SK-N-SH treated with all-trans-retinoic acid at 6 μM for 48 hours (cell line): Measurements from ENCODE around the gene LDLRAD2.

Source experiments
- BACH2 ChIP-seq: fragments of 250-450 bp; sonication (Bioruptor Pico); IDR thresholded peaks from 2 replicates; pipeline ENCODE4 v1.9.0; 2021; ENCODE audit warnings: mild to moderate bottlenecking, borderline replicate concordance
- CREB5 ChIP-seq: fragments of 250-450 bp; sonication (Bioruptor Pico); IDR thresholded peaks from 2 replicates; pipeline ENCODE4 v1.5.1; 2020; ENCODE audit warnings: low read depth, mild to moderate bottlenecking, moderate library complexity
- CSDC2 ChIP-seq: fragments of 250-450 bp; sonication (Bioruptor Pico); IDR thresholded peaks from 2 replicates; pipeline ENCODE4 v1.5.0; 2020; ENCODE audit warnings: mild to moderate bottlenecking, moderate library complexity
- ESRRG ChIP-seq: fragments of 250-450 bp; sonication (Bioruptor Pico); IDR thresholded peaks from 2 replicates; pipeline ENCODE4 v1.6.1; 2021; ENCODE audit warnings: mild to moderate bottlenecking
- ISL1 ChIP-seq: fragments of 250-450 bp; sonication (Bioruptor Pico); IDR thresholded peaks from 2 replicates; pipeline ENCODE4 v2.1.2; 2022; ENCODE audit warnings: mild to moderate bottlenecking, moderate library complexity
- PATZ1 ChIP-seq: fragments of 250-450 bp; sonication (Bioruptor Pico); IDR thresholded peaks from 2 replicates; pipeline ENCODE4 v1.8.0; 2020; ENCODE audit warnings: mild to moderate bottlenecking, moderate library complexity, borderline replicate concordance
- TOX ChIP-seq: fragments of 250-450 bp; sonication (Bioruptor Pico); IDR thresholded peaks from 2 replicates; pipeline ENCODE4 v1.8.0; 2021; ENCODE audit warnings: mild to moderate bottlenecking, moderate library complexity, borderline replicate concordance
- ZC3H10 ChIP-seq: fragments of 250-450 bp; sonication (Bioruptor Pico); IDR thresholded peaks from 2 replicates; pipeline ENCODE4 v1.5.1; 2021; ENCODE audit warnings: mild to moderate bottlenecking, moderate library complexity
- ZFP30 ChIP-seq: fragments of 450-650 bp; formaldehyde crosslinking; IDR thresholded peaks from 2 replicates; pipeline ENCODE4 v1.5.0; 2022; ENCODE audit warnings: mild to moderate bottlenecking, moderate library complexity
- ZNF70 ChIP-seq: fragments of 450-650 bp; formaldehyde crosslinking; IDR thresholded peaks from 2 replicates; pipeline ENCODE4 v1.5.0; 2020; ENCODE audit warnings: mild to moderate bottlenecking, moderate library complexity

DNA sequence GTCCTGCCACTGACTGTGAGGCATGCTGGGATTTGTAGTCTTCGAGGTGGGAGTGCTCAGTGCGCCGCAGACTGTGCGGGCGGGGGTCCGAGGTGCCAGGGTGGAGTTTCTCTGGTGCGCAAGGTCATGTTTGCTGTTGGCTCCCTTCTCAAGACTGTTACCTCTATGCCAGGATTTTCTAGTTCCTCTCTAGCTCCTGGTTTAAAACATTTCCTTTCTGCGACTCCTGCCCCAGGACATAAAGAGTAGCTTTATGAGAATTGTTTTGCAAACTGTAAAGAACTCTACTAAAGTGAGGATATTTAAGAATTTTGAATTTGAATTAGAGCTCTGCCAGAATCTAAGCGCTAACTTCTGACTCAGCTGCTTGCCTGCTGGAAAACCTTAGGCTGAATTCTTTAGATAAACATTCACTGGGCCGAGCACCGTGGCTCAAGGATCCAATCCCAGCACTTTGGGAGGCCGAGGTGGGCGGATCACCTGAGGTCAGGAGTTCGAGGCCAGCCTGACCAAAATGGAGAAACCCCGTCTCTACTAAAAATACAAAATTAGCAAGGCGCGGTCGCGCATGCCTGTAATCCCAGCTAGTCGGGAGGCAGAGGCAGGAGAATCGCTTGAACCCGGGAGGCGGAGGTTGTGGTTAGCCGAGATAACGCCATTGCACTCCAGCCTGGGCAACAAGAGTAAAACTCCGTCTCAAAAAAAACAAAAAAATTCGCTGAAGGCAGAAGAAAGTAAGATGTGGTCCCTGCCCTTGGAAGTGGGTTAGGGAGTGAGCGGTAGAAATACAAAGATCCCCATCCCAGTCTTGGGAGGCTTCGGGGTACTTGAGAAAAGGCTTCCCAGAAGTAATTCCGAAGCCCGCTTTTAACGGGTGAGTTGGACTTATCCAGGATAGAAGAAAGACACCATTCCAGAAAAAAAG, 28.1 kb upstream of the LDLRAD2 start:
- TF ChIP-seq BACH2 (no peak), ZC3H10 (no peak), PATZ1 (no peak), CREB5 (CRISPR knock-in tag) (no peak), ZFP30 (CRISPR knock-in tag) (no peak), ESRRG (CRISPR knock-in tag) (no peak), CSDC2 (no peak), TOX (CRISPR knock-in tag) (no peak), ISL1 (CRISPR knock-in tag) (no peak), ZNF70 (CRISPR knock-in tag) (no peak)
